ENCODE data around the gene STARD3NL.

STARD3NL gene

GRCh38 chr7:38179776-38180226 lies 1.8 kb downstream of the STARD3NL start:
- TF ChIP-seq POLR2A (IDR thresholded peaks at IDR 0.05; ENCODE audit: low read depth, low read length) (no peak), POU2F2 (IDR thresholded peaks at IDR 0.05; ENCODE audit: low read depth, low read length) (no peak), POLR2AphosphoS5 (IDR thresholded peaks at IDR 0.05; ENCODE audit: low read depth, low read length) (no peak), TAF1 (IDR thresholded peaks at IDR 0.05; ENCODE audit: low read depth, low read length) (no peak), PAX5 (IDR thresholded peaks at IDR 0.05; ENCODE audit: insufficient read depth, low read length, severe bottlenecking) (no peak)
- FAIRE-seq = peak; percentile 41
- DNase-seq (ENCODE audit: insufficient read length, low spot score) = no peak

DNA sequence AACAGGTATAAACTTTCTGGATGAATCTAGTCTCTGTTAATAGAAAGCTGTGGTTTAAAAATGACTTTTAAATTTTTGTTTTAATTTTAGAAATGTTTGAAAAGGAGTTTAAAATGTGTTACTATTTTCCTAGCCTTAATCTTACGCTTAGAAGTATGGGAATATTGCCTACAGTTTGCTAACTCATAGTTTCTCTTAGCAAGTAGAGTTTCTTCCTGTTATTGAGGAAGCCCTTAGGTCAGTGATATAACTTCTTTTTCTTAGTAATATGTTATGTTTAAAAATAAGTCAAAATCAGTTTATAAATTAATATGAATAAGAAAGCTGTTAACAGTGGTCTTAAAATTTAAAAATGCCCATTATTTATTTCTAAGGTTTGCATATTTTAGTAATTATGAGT lies 3.1 kb downstream of the STARD3NL start:
- FAIRE-seq = no peak
- TF ChIP-seq SPI1 (IDR thresholded peaks at IDR 0.05; ENCODE audit: low read depth, low read length) = no peak
- TF ChIP-seq PAX5 (IDR thresholded peaks at IDR 0.05; ENCODE audit: insufficient read depth, low read length, severe bottlenecking) = no peak
- TF ChIP-seq POLR2AphosphoS5 (IDR thresholded peaks at IDR 0.05; ENCODE audit: low read depth, low read length) = no peak
- TF ChIP-seq TAF1 (IDR thresholded peaks at IDR 0.05; ENCODE audit: low read depth, low read length) = no peak
- no peak for TF ChIP-seq POLR2A (IDR thresholded peaks at IDR 0.05; ENCODE audit: low read depth, low read length)
- no peak for TF ChIP-seq POU2F2 (IDR thresholded peaks at IDR 0.05; ENCODE audit: low read depth, low read length)
- no peak for DNase-seq (ENCODE audit: insufficient read length, low spot score)

GRCh38 chr7:38182450-38182849 lies 4.4 kb downstream of the STARD3NL start:
- TF ChIP-seq POU2F2 (IDR thresholded peaks at IDR 0.05; ENCODE audit: low read depth, low read length) (no peak), TAF1 (IDR thresholded peaks at IDR 0.05; ENCODE audit: low read depth, low read length) (no peak)
- FAIRE-seq = peak; percentile 5
- DNase-seq (ENCODE audit: insufficient read length, low spot score) = no peak

GRCh38 chr7:38185395-38186307 lies 7.6 kb downstream of the STARD3NL start:
- no peak for DNase-seq (ENCODE audit: insufficient read length, low spot score)
- no peak for TF ChIP-seq SPI1 (IDR thresholded peaks at IDR 0.05; ENCODE audit: low read depth, low read length)
- TF ChIP-seq POU2F2 (IDR thresholded peaks at IDR 0.05; ENCODE audit: low read depth, low read length) = no peak
- TF ChIP-seq PAX5 (IDR thresholded peaks at IDR 0.05; ENCODE audit: insufficient read depth, low read length, severe bottlenecking) = no peak
- TF ChIP-seq POLR2AphosphoS5 (IDR thresholded peaks at IDR 0.05; ENCODE audit: low read depth, low read length) = no peak
- no peak for TF ChIP-seq POLR2A (IDR thresholded peaks at IDR 0.05; ENCODE audit: low read depth, low read length)
- TF ChIP-seq TAF1 (IDR thresholded peaks at IDR 0.05; ENCODE audit: low read depth, low read length) = no peak
- peak; percentile 65 for FAIRE-seq

- TF ChIP-seq SPI1 (IDR thresholded peaks at IDR 0.05; ENCODE audit: low read depth, low read length) = peak; percentile 82
- no peak for TF ChIP-seq TAF1 (IDR thresholded peaks at IDR 0.05; ENCODE audit: low read depth, low read length)
- DNase-seq (ENCODE audit: insufficient read length, low spot score) (no peak), FAIRE-seq (peak; percentile 87)
Measured at GRCh38 chr7:38186593-38187314, 8.7 kb downstream of the STARD3NL start.

- FAIRE-seq = peak; percentile 98
- no peak for DNase-seq (ENCODE audit: insufficient read length, low spot score)
Measured at GRCh38 chr7:38187794-38188440, 9.9 kb downstream of the STARD3NL start.

GRCh38 chr7:38189231-38189938 lies 11.3 kb downstream of the STARD3NL start:
- TF ChIP-seq PAX5 (IDR thresholded peaks at IDR 0.05; ENCODE audit: insufficient read depth, low read length, severe bottlenecking) (no peak), TAF1 (IDR thresholded peaks at IDR 0.05; ENCODE audit: low read depth, low read length) (no peak), POU2F2 (IDR thresholded peaks at IDR 0.05; ENCODE audit: low read depth, low read length) (no peak), SPI1 (IDR thresholded peaks at IDR 0.05; ENCODE audit: low read depth, low read length) (no peak), POLR2AphosphoS5 (IDR thresholded peaks at IDR 0.05; ENCODE audit: low read depth, low read length) (no peak), POLR2A (IDR thresholded peaks at IDR 0.05; ENCODE audit: low read depth, low read length) (no peak)
- DNase-seq (ENCODE audit: insufficient read length, low spot score) = no peak
- peak; percentile 82 for FAIRE-seq

More at GRCh38 chr7:38187794-38188440, 9.9 kb downstream of the STARD3NL start:
- TF ChIP-seq TAF1 (IDR thresholded peaks at IDR 0.05; ENCODE audit: low read depth, low read length) = no peak
- no peak for TF ChIP-seq SPI1 (IDR thresholded peaks at IDR 0.05; ENCODE audit: low read depth, low read length)
- TF ChIP-seq PAX5 (IDR thresholded peaks at IDR 0.05; ENCODE audit: insufficient read depth, low read length, severe bottlenecking) = no peak
- no peak for TF ChIP-seq POU2F2 (IDR thresholded peaks at IDR 0.05; ENCODE audit: low read depth, low read length)
- no peak for TF ChIP-seq POLR2A (IDR thresholded peaks at IDR 0.05; ENCODE audit: low read depth, low read length)
- TF ChIP-seq POLR2AphosphoS5 (IDR thresholded peaks at IDR 0.05; ENCODE audit: low read depth, low read length) = no peak

DNA sequence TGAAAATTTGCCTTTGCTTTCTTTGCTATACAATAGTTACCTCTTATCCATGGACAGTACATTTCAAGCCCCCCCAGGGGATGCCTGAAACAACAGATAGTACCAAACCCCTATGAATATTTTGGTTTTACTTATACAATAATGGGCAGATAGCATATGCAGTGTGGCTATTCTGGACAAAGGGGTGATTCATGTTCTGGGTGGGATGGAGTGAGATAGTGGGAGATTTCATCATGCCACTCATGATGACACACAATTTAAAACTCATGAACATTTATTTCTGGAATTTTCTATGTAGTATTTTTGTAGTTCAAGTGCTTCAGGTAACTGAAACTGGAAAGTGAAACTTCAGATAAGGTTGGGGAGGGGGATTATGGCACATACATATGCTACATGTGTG lies 12.0 kb downstream of the STARD3NL start:
- DNase-seq (ENCODE audit: insufficient read length, low spot score) (no peak), FAIRE-seq (peak; percentile 85)
- no peak for TF ChIP-seq POLR2A (IDR thresholded peaks at IDR 0.05; ENCODE audit: low read depth, low read length)
- no peak for TF ChIP-seq POLR2AphosphoS5 (IDR thresholded peaks at IDR 0.05; ENCODE audit: low read depth, low read length)
- TF ChIP-seq POU2F2 (IDR thresholded peaks at IDR 0.05; ENCODE audit: low read depth, low read length) = no peak
- no peak for TF ChIP-seq PAX5 (IDR thresholded peaks at IDR 0.05; ENCODE audit: insufficient read depth, low read length, severe bottlenecking)
- no peak for TF ChIP-seq TAF1 (IDR thresholded peaks at IDR 0.05; ENCODE audit: low read depth, low read length)
- no peak for TF ChIP-seq SPI1 (IDR thresholded peaks at IDR 0.05; ENCODE audit: low read depth, low read length)

- FAIRE-seq = no peak
- no peak for TF ChIP-seq PAX5 (IDR thresholded peaks at IDR 0.05; ENCODE audit: insufficient read depth, low read length, severe bottlenecking)
- TF ChIP-seq TAF1 (IDR thresholded peaks at IDR 0.05; ENCODE audit: low read depth, low read length) = no peak
- TF ChIP-seq POU2F2 (IDR thresholded peaks at IDR 0.05; ENCODE audit: low read depth, low read length) = no peak
- no peak for TF ChIP-seq POLR2A (IDR thresholded peaks at IDR 0.05; ENCODE audit: low read depth, low read length)
- TF ChIP-seq SPI1 (IDR thresholded peaks at IDR 0.05; ENCODE audit: low read depth, low read length) = no peak
- no peak for TF ChIP-seq POLR2AphosphoS5 (IDR thresholded peaks at IDR 0.05; ENCODE audit: low read depth, low read length)
Measured at GRCh38 chr7:38191791-38192190, 13.7 kb downstream of the STARD3NL start.

More at GRCh38 chr7:38191791-38192190, 13.7 kb downstream of the STARD3NL start:
- no peak for DNase-seq (ENCODE audit: insufficient read length, low spot score)
